ENCODE measurements around the gene OR1E2. TPM values are rescaled to one million over a fixed set of nuclear protein-coding genes. Genes with fewer than 3 reads are reported as not detected.

OR1E2 gene
- total RNA-seq, 3 donors from 2014 or later: not detected

DNA sequence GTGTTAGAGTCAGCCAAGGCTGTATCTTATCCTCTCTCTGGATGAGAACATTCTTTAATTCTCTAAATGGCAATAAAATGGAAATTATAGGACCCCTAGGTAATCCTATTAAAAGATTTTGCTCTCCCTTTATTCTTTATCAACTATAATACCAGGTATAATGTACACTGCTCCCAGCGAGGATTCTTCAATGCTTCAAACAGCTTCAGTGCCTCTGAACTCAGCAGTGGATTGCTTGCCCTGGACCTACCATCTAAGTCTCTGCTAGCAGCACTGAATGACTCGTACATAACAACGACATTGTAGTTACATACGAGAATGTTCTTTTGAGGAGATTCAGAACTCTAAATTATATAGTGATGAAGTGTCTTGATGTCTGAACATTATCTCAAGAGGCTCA lies 43.9 kb downstream of the OR1E2 start:
- DNase-seq (ENCODE audit: low spot score in 2 of 2): no peak
- intact Hi-C loops (cut with DNase I; ENCODE audit: low total_unique reads): no loop called here
- no peaks in the 10 kb centered on the region for H3K4me1 ChIP-seq
- no peaks in the 10 kb centered on the region for H3K9me3 ChIP-seq
- no peaks in the 10 kb centered on the region for H3K36me3 ChIP-seq
- H3K27me3 ChIP-seq: peaks cover 0 to 13% of the 10 kb centered on the region in 2 donors
- no peak overlapping the region for H3K4me3 ChIP-seq
- TF ChIP-seq, protein P1, sequence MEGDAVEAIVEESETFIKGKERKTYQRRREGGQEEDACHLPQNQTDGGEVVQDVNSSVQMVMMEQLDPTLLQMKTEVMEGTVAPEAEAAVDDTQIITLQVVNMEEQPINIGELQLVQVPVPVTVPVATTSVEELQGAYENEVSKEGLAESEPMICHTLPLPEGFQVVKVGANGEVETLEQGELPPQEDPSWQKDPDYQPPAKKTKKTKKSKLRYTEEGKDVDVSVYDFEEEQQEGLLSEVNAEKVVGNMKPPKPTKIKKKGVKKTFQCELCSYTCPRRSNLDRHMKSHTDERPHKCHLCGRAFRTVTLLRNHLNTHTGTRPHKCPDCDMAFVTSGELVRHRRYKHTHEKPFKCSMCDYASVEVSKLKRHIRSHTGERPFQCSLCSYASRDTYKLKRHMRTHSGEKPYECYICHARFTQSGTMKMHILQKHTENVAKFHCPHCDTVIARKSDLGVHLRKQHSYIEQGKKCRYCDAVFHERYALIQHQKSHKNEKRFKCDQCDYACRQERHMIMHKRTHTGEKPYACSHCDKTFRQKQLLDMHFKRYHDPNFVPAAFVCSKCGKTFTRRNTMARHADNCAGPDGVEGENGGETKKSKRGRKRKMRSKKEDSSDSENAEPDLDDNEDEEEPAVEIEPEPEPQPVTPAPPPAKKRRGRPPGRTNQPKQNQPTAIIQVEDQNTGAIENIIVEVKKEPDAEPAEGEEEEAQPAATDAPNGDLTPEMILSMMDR (IDR thresholded peaks at IDR 0.05): no peak
- TF ChIP-seq POLR2A (IDR thresholded peaks at IDR 0.05) (no peak), POLR2AphosphoS5 (IDR thresholded peaks at IDR 0.05) (no peak)
- no peak overlapping the region for H3K27ac ChIP-seq

- H3K27me3 ChIP-seq: peaks cover 0 to 26% of the 10 kb centered on the region in 2 donors
- no peak for DNase-seq (ENCODE audit: low spot score in 2 of 2)
- H3K36me3 ChIP-seq: no peaks in the 10 kb centered on the region
- peak within 1 kb of the TSS in 1 of 3 donors; percentile 50 for H3K4me3 ChIP-seq
- intact Hi-C loops (cut with DNase I; ENCODE audit: low total_unique reads): no loop called here
- no peak within 1 kb of the TSS for H3K27ac ChIP-seq
- no peaks in the 10 kb centered on the region for H3K4me1 ChIP-seq
- no peak for TF ChIP-seq POLR2A (IDR thresholded peaks at IDR 0.05)
- TF ChIP-seq POLR2AphosphoS5 (IDR thresholded peaks at IDR 0.05): no peak
- TF ChIP-seq, protein P1 (IDR thresholded peaks at IDR 0.05): no peak
- H3K9me3 ChIP-seq: no peaks in the 10 kb centered on the region
Measured at GRCh38 chr17:3385869-3386816, 47.5 kb downstream of the OR1E2 start, which contains the start of gene OR3A2. OR3A2 (minus strand) TSS chr17:3386308.

Other genes with a start within 250 kb of the OR1E2 start
- gene OR1A2, start 236.3 kb downstream of the OR1E2 start, total RNA-seq: not detected
- not detected for gene OR1A1, start 226.2 kb downstream of the OR1E2 start, total RNA-seq
- not detected for gene OR3A1, start 135.5 kb downstream of the OR1E2 start, total RNA-seq
- gene OR3A2, start 47.5 kb downstream of the OR1E2 start, total RNA-seq: not detected
- gene OR1E1, start 35.4 kb downstream of the OR1E2 start, total RNA-seq: not detected
- gene OR3A3, start 22.5 kb downstream of the OR1E2 start, total RNA-seq: not detected
- under 1 TPM; 0.29 to 0.98 (median 0.80) TPM for gene SPATA22, start 38.0 kb upstream of the OR1E2 start, total RNA-seq
- 1 to 10 TPM in 2 of 3 donors, under 1 TPM in 1; 0.98 to 3.8 (median 1.6) TPM for gene ASPA, start 42.2 kb upstream of the OR1E2 start, total RNA-seq
- gene TRPV3, start 124.0 kb upstream of the OR1E2 start, total RNA-seq: 1 to 10 TPM in 2 of 3 donors, under 1 TPM in 1; 0.98 to 1.1 (median 1.0) TPM
- gene TRPV1, start 175.6 kb upstream of the OR1E2 start, total RNA-seq: 1 to 10 TPM; 4.9 to 5.9 (median 5.9) TPM
- 10 to 100 TPM in 2 of 3 donors, 1 to 10 TPM in 1; 9.5 to 17.4 (median 16.4) TPM for gene SHPK, start 202.4 kb upstream of the OR1E2 start, total RNA-seq
- gene CTNS, start 202.9 kb upstream of the OR1E2 start, total RNA-seq: 10 to 100 TPM; 20.0 to 31.0 (median 20.1) TPM
- gene TAX1BP3, start 234.7 kb upstream of the OR1E2 start, total RNA-seq: 100 to 1,000 TPM in 2 of 3 donors, 10 to 100 TPM in 1; 79.6 to 134 (median 107) TPM
- gene EMC6, start 235.0 kb upstream of the OR1E2 start, total RNA-seq: 10 to 100 TPM; 12.5 to 19.0 (median 15.1) TPM